OCI-LY1 (cell line): ENCODE measurements around the gene CXCR3.

ENCODE experiments used
- EZH2 ChIP-seq: fragments of 200-600 bp; sonication (generic), shearing (Covaris generic); IDR thresholded peaks from 2 replicates; pipeline ENCODE4 v1.8.0; 2017; ENCODE audit warnings: borderline replicate concordance, mixed run types, mild to moderate bottlenecking, antibody characterized with exemption, low read length, moderate library complexity, mixed read lengths
- TF ChIP-seq, protein P1 (sequence below): fragments of 200-600 bp; sonication (generic), shearing (Covaris generic); IDR thresholded peaks from 2 replicates; pipeline ENCODE4 v1.5.1; 2017; ENCODE audit warnings: mild to moderate bottlenecking, antibody characterized with exemption, low read length, moderate library complexity, mixed read lengths

DNA sequence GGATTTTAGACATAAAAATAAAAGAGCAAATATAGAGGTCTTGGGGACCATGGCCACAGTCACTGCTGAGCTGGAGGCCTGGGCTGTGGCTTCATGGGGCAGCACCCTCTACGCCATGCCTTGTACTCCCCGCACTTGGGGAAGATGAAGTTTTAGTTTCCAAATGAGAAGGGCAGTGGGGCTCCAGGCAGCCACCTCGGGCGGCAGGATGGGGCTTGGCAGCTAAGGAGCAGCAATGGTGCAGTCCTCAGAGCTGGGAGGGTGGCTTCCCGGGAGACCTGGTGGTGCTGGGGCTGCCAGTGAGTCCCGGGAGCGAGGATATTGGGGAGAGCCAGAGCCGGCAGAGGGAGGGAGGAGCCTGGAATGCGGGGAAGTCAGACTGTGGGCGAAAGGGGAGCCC, 2.4 kb downstream of the CXCR3 start:
- no peak for TF ChIP-seq EZH2
- TF ChIP-seq, protein P1, sequence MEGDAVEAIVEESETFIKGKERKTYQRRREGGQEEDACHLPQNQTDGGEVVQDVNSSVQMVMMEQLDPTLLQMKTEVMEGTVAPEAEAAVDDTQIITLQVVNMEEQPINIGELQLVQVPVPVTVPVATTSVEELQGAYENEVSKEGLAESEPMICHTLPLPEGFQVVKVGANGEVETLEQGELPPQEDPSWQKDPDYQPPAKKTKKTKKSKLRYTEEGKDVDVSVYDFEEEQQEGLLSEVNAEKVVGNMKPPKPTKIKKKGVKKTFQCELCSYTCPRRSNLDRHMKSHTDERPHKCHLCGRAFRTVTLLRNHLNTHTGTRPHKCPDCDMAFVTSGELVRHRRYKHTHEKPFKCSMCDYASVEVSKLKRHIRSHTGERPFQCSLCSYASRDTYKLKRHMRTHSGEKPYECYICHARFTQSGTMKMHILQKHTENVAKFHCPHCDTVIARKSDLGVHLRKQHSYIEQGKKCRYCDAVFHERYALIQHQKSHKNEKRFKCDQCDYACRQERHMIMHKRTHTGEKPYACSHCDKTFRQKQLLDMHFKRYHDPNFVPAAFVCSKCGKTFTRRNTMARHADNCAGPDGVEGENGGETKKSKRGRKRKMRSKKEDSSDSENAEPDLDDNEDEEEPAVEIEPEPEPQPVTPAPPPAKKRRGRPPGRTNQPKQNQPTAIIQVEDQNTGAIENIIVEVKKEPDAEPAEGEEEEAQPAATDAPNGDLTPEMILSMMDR, result no peak
